Neuronal stem cell (in vitro differentiated cells): ENCODE data around the gene RBPJL.

ENCODE experiments used
- DNase-seq: peaks from one replicate; pipeline ENCODE4 v3.0.0-alpha.2; 2013; ENCODE audit warnings: low spot score
- H2AFZ ChIP-seq: one replicate; pipeline ENCODE4 v1.6.1; 2013; ENCODE audit warnings: mild to moderate bottlenecking, low read length, inconsistent platforms
- H2AK5ac ChIP-seq: 2 replicates; pipeline ENCODE4 v1.6.1; 2013; ENCODE audit warnings: low read depth, mild to moderate bottlenecking, inconsistent platforms, low read length, moderate library complexity, mixed read lengths
- H2BK120ac ChIP-seq: 2 replicates; pipeline ENCODE4 v1.6.1; 2013; ENCODE audit warnings: low read depth, mild to moderate bottlenecking, inconsistent platforms, low read length, moderate library complexity, mixed read lengths
- H2BK12ac ChIP-seq: one replicate; pipeline ENCODE4 v1.6.1; 2013; ENCODE audit warnings: low read length, inconsistent platforms
- H2BK15ac ChIP-seq: 2 replicates; pipeline ENCODE4 v1.6.1; 2013; ENCODE audit warnings: mild to moderate bottlenecking, low read length, inconsistent platforms, mixed read lengths
- H2BK5ac ChIP-seq: one replicate; pipeline ENCODE4 v1.6.1; 2013; ENCODE audit warnings: inconsistent platforms, mild to moderate bottlenecking, low read length, moderate library complexity
- H3K14ac ChIP-seq: one replicate; pipeline ENCODE4 v1.6.1; 2013; ENCODE audit warnings: low read length, inconsistent platforms
- H3K18ac ChIP-seq: 2 replicates; pipeline ENCODE4 v1.6.1; 2013; ENCODE audit warnings: low read length, inconsistent platforms
- H3K23ac ChIP-seq: 2 replicates; pipeline ENCODE4 v1.6.1; 2013; ENCODE audit warnings: low read depth, mild to moderate bottlenecking, mixed read lengths, low read length, inconsistent platforms; ENCODE audit not compliant: poor library complexity
- H3K27ac ChIP-seq: replicated peaks from 3 replicates; pipeline ENCODE4 v1.5.1; 2013; ENCODE audit warnings: low read length, inconsistent platforms
- H3K27me3 ChIP-seq, 3 experiments: 2 replicates each; pipeline ENCODE4 v1.6.1; 2013; ENCODE audit warnings: low read length in 3 of 3, mild to moderate bottlenecking in 2 of 3, inconsistent platforms in 1 of 3, low read depth in 1 of 3, mixed read lengths in 1 of 3, moderate library complexity in 1 of 3; ENCODE audit not compliant: control insufficient read depth in 3 of 3, insufficient read depth in 3 of 3
- H3K36me3 ChIP-seq, 2 donors: replicated peaks in 1 of 2; 2 replicates each; pipeline ENCODE4 v1.6.1; 2013; ENCODE audit warnings: low read length in 2 of 2; ENCODE audit not compliant: control insufficient read depth in 2 of 2, insufficient read depth in 2 of 2
- H3K4ac ChIP-seq: 2 replicates; pipeline ENCODE4 v1.6.1; 2013; ENCODE audit warnings: inconsistent platforms, mild to moderate bottlenecking, low read length, moderate library complexity
- H3K4me1 ChIP-seq, 2 donors: 1 replicate in 1 of 2; 2 replicates in 1 of 2; pipeline ENCODE4 v1.6.1; 2013; ENCODE audit warnings: low read length in 2 of 2, low read depth in 1 of 2; ENCODE audit not compliant: control insufficient read depth in 2 of 2, insufficient read depth in 1 of 2
- H3K4me2 ChIP-seq: one replicate; pipeline ENCODE4 v1.6.1; 2013; ENCODE audit warnings: mild to moderate bottlenecking, low read length, inconsistent platforms; ENCODE audit not compliant: insufficient read depth, poor library complexity, severe bottlenecking
- H3K4me3 ChIP-seq, 2 donors: 2 replicates each; pipeline ENCODE4 v1.5.1; 2013; ENCODE audit warnings: low read length in 2 of 2, mild to moderate bottlenecking in 2 of 2, inconsistent platforms in 1 of 2, moderate library complexity in 1 of 2
- H3K79me1 ChIP-seq: one replicate; pipeline ENCODE4 v1.6.1; 2013; ENCODE audit warnings: low read depth, mild to moderate bottlenecking, inconsistent platforms, low read length, moderate library complexity
- H3K9ac ChIP-seq: one replicate; pipeline ENCODE4 v1.6.1; 2013; ENCODE audit warnings: mild to moderate bottlenecking, low read depth, low read length, inconsistent platforms; ENCODE audit not compliant: poor library complexity
- H3K9me3 ChIP-seq, 2 donors: replicated peaks in 1 of 2; 2 replicates each; pipeline versions ENCODE3 to v1.6.1; 2013; ENCODE audit warnings: low read length in 2 of 2, mild to moderate bottlenecking in 2 of 2, inconsistent platforms in 1 of 2, low read depth in 1 of 2, mixed read lengths in 1 of 2, moderate library complexity in 1 of 2; ENCODE audit not compliant: control insufficient read depth in 2 of 2, insufficient read depth in 1 of 2
- H4K8ac ChIP-seq: one replicate; pipeline ENCODE4 v1.6.1; 2013; ENCODE audit warnings: low read depth, mild to moderate bottlenecking, inconsistent platforms, low read length, moderate library complexity
- H4K91ac ChIP-seq: one replicate; pipeline ENCODE4 v1.6.1; 2013; ENCODE audit warnings: low read length, low read depth, mild to moderate bottlenecking, inconsistent platforms; ENCODE audit not compliant: poor library complexity
- WGBS, 2 donors: extraction: QIAGEN DNeasy Blood & Tissue Kit; methylation state at CpG; one replicate each; pipeline ENCODE4 v1.1.7; 2013; ENCODE audit warnings: missing lambda C conversion rate in 2 of 2, mixed read lengths in 1 of 2; ENCODE audit not compliant: insufficient read length in 2 of 2, insufficient replicate concordance in 1 of 2; ENCODE audit errors: extremely low coverage in 2 of 2; 5-methylcytosine and 5-hydroxymethylcytosine counted together

RBPJL gene

GRCh38 chr20:45318386-45318939 lies 11.8 kb downstream of the RBPJL start:
- H3K27ac ChIP-seq: no peak overlapping the region

GRCh38 chr20:45318948-45319347 lies 12.3 kb downstream of the RBPJL start:
- no peak overlapping the region for H3K14ac ChIP-seq
- no peaks in the 10 kb centered on the region for H3K4me1 ChIP-seq
- DNase-seq: no peak
- WGBS, 2 donors: no CpG with 5 or more reads among the region's 2 CpGs
- H3K4ac ChIP-seq: no peak overlapping the region
- H2BK5ac ChIP-seq: no peak overlapping the region
- H3K36me3 ChIP-seq: no peaks in the 10 kb centered on the region
- no peaks in the 10 kb centered on the region for H3K9me3 ChIP-seq
- H2AK5ac ChIP-seq: no peak overlapping the region
- no peaks in the 10 kb centered on the region for H3K79me1 ChIP-seq
- H3K27me3 ChIP-seq: peaks cover 0 to 2% (median 0%) of the 10 kb centered on the region in 3 experiments
- H3K4me2 ChIP-seq: no peak overlapping the region
- no peak overlapping the region for H2AFZ ChIP-seq
- no peak overlapping the region for H3K27ac ChIP-seq
- H2BK15ac ChIP-seq: no peak overlapping the region
- H3K23ac ChIP-seq: no peak overlapping the region
- no peak overlapping the region for H2BK12ac ChIP-seq
- no peak overlapping the region for H3K18ac ChIP-seq
- no peak overlapping the region for H4K91ac ChIP-seq
- H2BK120ac ChIP-seq: no peak overlapping the region
- peak overlapping the region; percentile 15 for H3K9ac ChIP-seq
- no peak overlapping the region for H4K8ac ChIP-seq
- H3K4me3 ChIP-seq: no peak overlapping the region

More at GRCh38 chr20:45318386-45318939, 11.8 kb downstream of the RBPJL start:
- Histone ChIP-seq H2BK120ac (no peak overlapping the region), H2AK5ac (no peak overlapping the region), H4K8ac (no peak overlapping the region), H3K4me3 (no peak overlapping the region), H3K18ac (no peak overlapping the region), H3K9ac (no peak overlapping the region), H3K79me1 (no peaks in the 10 kb centered on the region), H3K23ac (no peak overlapping the region), H3K27me3 (peaks cover 0 to 6% (median 0%) of the 10 kb centered on the region in 3 experiments), H2BK15ac (no peak overlapping the region), H3K4me2 (no peak overlapping the region), H3K36me3 (no peaks in the 10 kb centered on the region), H4K91ac (no peak overlapping the region), H3K14ac (no peak overlapping the region), H2AFZ (no peak overlapping the region), H3K4ac (no peak overlapping the region), H2BK12ac (no peak overlapping the region), H3K4me1 (no peaks in the 10 kb centered on the region), H3K9me3 (peaks cover 0 to under 1% of the 10 kb centered on the region in 2 donors), H2BK5ac (no peak overlapping the region)
- DNase-seq: no peak
- no CpG with 5 or more reads among the region's 7 CpGs for WGBS, 2 donors

GRCh38 chr20:45320948-45321595 lies 14.4 kb downstream of the RBPJL start:
- no peak overlapping the region for H3K4me3 ChIP-seq
- H3K36me3 ChIP-seq: no peaks in the 10 kb centered on the region
- no peak overlapping the region for H3K18ac ChIP-seq
- H3K79me1 ChIP-seq: no peaks in the 10 kb centered on the region
- H2AK5ac ChIP-seq: no peak overlapping the region
- H3K23ac ChIP-seq: no peak overlapping the region
- H3K9me3 ChIP-seq: no peaks in the 10 kb centered on the region
- H3K9ac ChIP-seq: no peak overlapping the region
- H2BK12ac ChIP-seq: no peak overlapping the region
- H2BK5ac ChIP-seq: no peak overlapping the region
- H3K4ac ChIP-seq: no peak overlapping the region
- no CpG with 5 or more reads among the region's 5 CpGs for WGBS, 2 donors
- H4K91ac ChIP-seq: no peak overlapping the region
- no peak for DNase-seq
- H4K8ac ChIP-seq: no peak overlapping the region
- no peak overlapping the region for H2BK15ac ChIP-seq
- H3K4me1 ChIP-seq: peaks cover 0 to 3% of the 10 kb centered on the region in 2 donors
- no peak overlapping the region for H2BK120ac ChIP-seq
- H3K4me2 ChIP-seq: no peak overlapping the region
- no peak overlapping the region for H3K14ac ChIP-seq
- H3K27ac ChIP-seq: no peak overlapping the region
- H2AFZ ChIP-seq: no peak overlapping the region
- no peaks in the 10 kb centered on the region for H3K27me3 ChIP-seq

GRCh38 chr20:45322952-45323383 lies 16.3 kb downstream of the RBPJL start:
- H3K36me3 ChIP-seq: peaks cover 0 to 6% of the 10 kb centered on the region in 2 donors
- H3K9me3 ChIP-seq: no peaks in the 10 kb centered on the region
- no peak overlapping the region for H3K9ac ChIP-seq
- H3K27me3 ChIP-seq: no peaks in the 10 kb centered on the region
- H3K23ac ChIP-seq: no peak overlapping the region
- no peak overlapping the region for H2AK5ac ChIP-seq
- H4K91ac ChIP-seq: no peak overlapping the region
- no peak overlapping the region for H2BK120ac ChIP-seq
- no peak overlapping the region for H3K27ac ChIP-seq
- no peak overlapping the region for H3K4ac ChIP-seq
- WGBS, 2 donors: no CpG with 5 or more reads among the region's 7 CpGs
- no peak overlapping the region for H2BK12ac ChIP-seq
- no peak for DNase-seq
- H3K18ac ChIP-seq: no peak overlapping the region
- no peak overlapping the region for H4K8ac ChIP-seq
- H2AFZ ChIP-seq: peak overlapping the region; percentile 62
- H3K4me2 ChIP-seq: no peak overlapping the region
- H3K14ac ChIP-seq: no peak overlapping the region
- H3K79me1 ChIP-seq: no peaks in the 10 kb centered on the region
- no peak overlapping the region for H2BK5ac ChIP-seq
- H3K4me3 ChIP-seq: no peak overlapping the region
- H2BK15ac ChIP-seq: no peak overlapping the region
- peaks cover 0 to 3% of the 10 kb centered on the region in 2 donors for H3K4me1 ChIP-seq
